HG03045 (cell line): ENCODE measurements around the gene LCN10.
"Not testable (repeated sequence)": the region's sequence is repeated elsewhere in the genome, so short reads cannot be mapped to it uniquely, and the experiment has no call there.

Source experiments
- ATAC-seq: cut with Tn5 transposase; IDR thresholded peaks from one replicate; pipeline ENCODE4 v1.9.1; 2021; ENCODE audit warnings: mild to moderate bottlenecking, moderate library complexity; ENCODE audit not compliant: unreplicated experiment

LCN10 gene

GRCh38 chr9:136721339-136722092 lies 21.2 kb downstream of the LCN10 start:
- ATAC-seq = no peak

- ATAC-seq = no peak
These were observed 21.8 kb downstream of the LCN10 start for GRCh38 chr9:136720898-136721338.

- ATAC-seq = no peak
These were observed 22.4 kb downstream of the LCN10 start for GRCh38 chr9:136720251-136720897.

- ATAC-seq = no peak
These were observed 23.4 kb downstream of the LCN10 start for GRCh38 chr9:136719195-136719880.

- no peak for ATAC-seq
These were observed 24.2 kb downstream of the LCN10 start for GRCh38 chr9:136718345-136719194.

- no peak for ATAC-seq
These were observed 25.3 kb downstream of the LCN10 start for GRCh38 chr9:136717399-136717798.

- no peak for ATAC-seq
These were observed 27.9 kb downstream of the LCN10 start for GRCh38 chr9:136714893-136715274.

GRCh38 chr9:136714096-136714892 lies 28.4 kb downstream of the LCN10 start:
- no peak for ATAC-seq

- ATAC-seq = no peak
These were observed 29.2 kb downstream of the LCN10 start for GRCh38 chr9:136713550-136713949.

GRCh38 chr9:136712690-136713544 lies 29.8 kb downstream of the LCN10 start:
- no peak for ATAC-seq

- no peak for ATAC-seq
These were observed 30.7 kb downstream of the LCN10 start, which contains the start of gene DIPK1B for GRCh38 chr9:136711751-136712689. Gene DIPK1B (plus strand): TSS chr9:136712572. CDS start chr9:136712666, 94 bp downstream.

GRCh38 chr9:136711219-136711648 lies 31.5 kb downstream of the LCN10 start:
- not testable (repeated sequence) for ATAC-seq

- ATAC-seq = no peak
These were observed 32.2 kb downstream of the LCN10 start for GRCh38 chr9:136710543-136710942.

- no peak for ATAC-seq
These were observed 33.2 kb downstream of the LCN10 start for GRCh38 chr9:136709454-136710109.

GRCh38 chr9:136707849-136708517 lies 34.8 kb downstream of the LCN10 start:
- no peak for ATAC-seq

GRCh38 chr9:136707011-136707410 lies 35.7 kb downstream of the LCN10 start:
- ATAC-seq = no peak

- ATAC-seq = no peak
These were observed 37.2 kb downstream of the LCN10 start for GRCh38 chr9:136705564-136705963.
